GM21737 (cell line): Measurements from ENCODE around the gene TSACC.
"Not testable (repeated sequence)": the region's sequence is repeated elsewhere in the genome, so short reads cannot be mapped to it uniquely, and the experiment has no call there.

Source experiments
- ATAC-seq: cut with Tn5 transposase; IDR thresholded peaks from one replicate; pipeline ENCODE4 v1.9.1; 2021; ENCODE audit warnings: mild to moderate bottlenecking, moderate library complexity; ENCODE audit not compliant: unreplicated experiment

TSACC gene

GRCh38 chr1:156346035-156346434 is 7.7 kb downstream of the TSACC start:
- not testable (repeated sequence) for ATAC-seq

- no peak for ATAC-seq
Measured at GRCh38 chr1:156346636-156347035, 8.3 kb downstream of the TSACC start.

GRCh38 chr1:156347331-156347730 is 9.0 kb downstream of the TSACC start:
- no peak for ATAC-seq

- not testable (repeated sequence) for ATAC-seq
Measured at GRCh38 chr1:156352481-156352880, 14.2 kb downstream of the TSACC start.

GRCh38 chr1:156356262-156356874 is 18.0 kb downstream of the TSACC start:
- ATAC-seq: no peak

- ATAC-seq: peak; percentile 75
Measured at GRCh38 chr1:156356875-156357534, 18.7 kb downstream of the TSACC start.

GRCh38 chr1:156357977-156358376 is 19.7 kb downstream of the TSACC start:
- no peak for ATAC-seq

- ATAC-seq: no peak
Measured at GRCh38 chr1:156358641-156359040, 20.3 kb downstream of the TSACC start.

GRCh38 chr1:156359249-156359648 is 20.9 kb downstream of the TSACC start:
- no peak for ATAC-seq

- ATAC-seq: no peak
Measured at GRCh38 chr1:156359973-156360372, 21.6 kb downstream of the TSACC start.

- ATAC-seq: no peak
Measured at GRCh38 chr1:156360534-156360933, 22.2 kb downstream of the TSACC start.

- ATAC-seq: no peak
Measured at GRCh38 chr1:156365754-156366153, 27.4 kb downstream of the TSACC start.

GRCh38 chr1:156366378-156367166 is 28.2 kb downstream of the TSACC start:
- ATAC-seq: no peak

GRCh38 chr1:156367383-156368156 is 29.2 kb downstream of the TSACC start:
- ATAC-seq: no peak

GRCh38 chr1:156368157-156368658 is 29.9 kb downstream of the TSACC start:
- no peak for ATAC-seq

GRCh38 chr1:156368889-156369684 is 30.8 kb downstream of the TSACC start, which contains the start of gene RHBG:
Gene RHBG (plus strand): TSS chr1:156369211. CDS start chr1:156369250, 39 bp downstream.
- no peak for ATAC-seq

- ATAC-seq: not testable (repeated sequence)
Measured at GRCh38 chr1:156369685-156370286, 31.5 kb downstream of the TSACC start.

GRCh38 chr1:156371553-156372264 is 33.4 kb downstream of the TSACC start:
- ATAC-seq: no peak

- ATAC-seq: no peak
Measured at GRCh38 chr1:156372265-156372586, 33.9 kb downstream of the TSACC start.
